ENCODE measurements around the gene BPI.
"Not testable (repeated sequence)": the region's sequence is repeated elsewhere in the genome, so short reads cannot be mapped to it uniquely, and the experiment has no call there.

BPI gene

DNA sequence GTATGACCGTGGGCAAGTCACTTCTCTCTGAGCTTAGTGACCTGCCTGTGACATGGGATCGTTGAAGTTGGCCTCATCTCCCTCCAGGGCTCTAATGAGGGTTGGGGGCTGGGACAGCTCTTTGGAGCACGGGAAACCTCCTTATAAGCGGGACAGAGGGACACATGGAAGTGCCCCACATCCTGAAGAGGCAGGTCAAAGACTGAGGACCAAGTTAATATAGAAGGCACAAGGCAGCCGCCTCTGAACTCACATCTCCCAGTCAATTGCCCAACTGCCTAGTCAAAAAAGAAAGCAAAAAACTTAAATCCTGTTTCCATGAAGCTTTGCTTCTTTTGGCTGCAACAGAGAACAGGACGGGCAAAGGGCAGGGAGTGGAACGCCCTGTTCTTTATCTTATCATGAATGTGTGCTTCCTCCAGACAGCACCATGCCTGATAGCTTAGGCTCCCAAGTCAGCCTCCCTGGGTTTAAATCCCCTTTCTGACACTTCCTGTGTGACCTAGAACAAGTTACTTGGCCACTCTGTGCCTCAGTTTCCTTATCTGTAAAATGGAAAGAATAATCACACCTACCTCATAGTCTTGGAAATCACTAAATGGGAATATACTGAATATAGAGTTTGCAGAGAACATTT, 69.4 kb downstream of the BPI start:
- Histone ChIP-seq H3K27me3 (ENCODE audit: insufficient read depth, low read length) (no peaks in the 10 kb centered on the region), H3K4me3 (ENCODE audit: low read length) (no peak overlapping the region), H3K4me1 (ENCODE audit: insufficient read depth, low read length) (peaks cover 3% of the 10 kb centered on the region; the same call in 1 of the 2 replicates), H3K9me3 (ENCODE audit: insufficient read depth, low read depth, low read length) (no peaks in the 10 kb centered on the region), H3K36me3 (ENCODE audit: insufficient read depth, low read length) (no peaks in the 10 kb centered on the region), H3K9ac (ENCODE audit: low read depth, low read length) (no peak overlapping the region), H3K27ac (ENCODE audit: low read depth, low read length) (no peak overlapping the region)
- 68% methylated on average over 7 of the region's 7 CpGs for WGBS

DNA sequence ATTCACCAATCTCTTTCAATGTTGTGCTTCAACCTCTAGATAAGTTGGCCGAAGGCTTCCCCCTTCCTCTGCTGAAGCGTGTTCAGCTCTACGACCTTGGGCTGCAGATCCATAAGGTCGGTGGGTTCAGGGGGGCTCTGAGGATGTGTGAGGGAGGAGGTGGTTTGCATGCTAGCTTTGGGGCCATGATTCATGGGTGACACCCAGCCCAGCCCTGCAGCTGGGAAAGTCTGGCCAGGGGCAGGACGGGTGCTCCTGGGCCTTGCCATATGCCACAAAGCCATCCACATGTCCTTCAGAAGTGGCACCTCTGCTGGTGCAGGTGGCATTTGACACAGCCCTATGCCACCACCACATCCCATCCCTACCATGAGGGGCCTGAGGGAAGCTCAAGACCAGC, 69.9 kb downstream of the BPI start:
- no peaks in the 10 kb centered on the region for H3K9me3 ChIP-seq (ENCODE audit: insufficient read depth, low read depth, low read length)
- no peaks in the 10 kb centered on the region for H3K36me3 ChIP-seq (ENCODE audit: insufficient read depth, low read length)
- H3K9ac ChIP-seq (ENCODE audit: low read depth, low read length): no peak overlapping the region
- no peaks in the 10 kb centered on the region for H3K27me3 ChIP-seq (ENCODE audit: insufficient read depth, low read length)
- no peak overlapping the region for H3K27ac ChIP-seq (ENCODE audit: low read depth, low read length)
- no peak overlapping the region for H3K4me3 ChIP-seq (ENCODE audit: low read length)
- 97% methylated on average over 5 of the region's 5 CpGs for WGBS
- H3K4me1 ChIP-seq (ENCODE audit: insufficient read depth, low read length): peaks cover 3% of the 10 kb centered on the region; the same call in 1 of the 2 replicates

DNA sequence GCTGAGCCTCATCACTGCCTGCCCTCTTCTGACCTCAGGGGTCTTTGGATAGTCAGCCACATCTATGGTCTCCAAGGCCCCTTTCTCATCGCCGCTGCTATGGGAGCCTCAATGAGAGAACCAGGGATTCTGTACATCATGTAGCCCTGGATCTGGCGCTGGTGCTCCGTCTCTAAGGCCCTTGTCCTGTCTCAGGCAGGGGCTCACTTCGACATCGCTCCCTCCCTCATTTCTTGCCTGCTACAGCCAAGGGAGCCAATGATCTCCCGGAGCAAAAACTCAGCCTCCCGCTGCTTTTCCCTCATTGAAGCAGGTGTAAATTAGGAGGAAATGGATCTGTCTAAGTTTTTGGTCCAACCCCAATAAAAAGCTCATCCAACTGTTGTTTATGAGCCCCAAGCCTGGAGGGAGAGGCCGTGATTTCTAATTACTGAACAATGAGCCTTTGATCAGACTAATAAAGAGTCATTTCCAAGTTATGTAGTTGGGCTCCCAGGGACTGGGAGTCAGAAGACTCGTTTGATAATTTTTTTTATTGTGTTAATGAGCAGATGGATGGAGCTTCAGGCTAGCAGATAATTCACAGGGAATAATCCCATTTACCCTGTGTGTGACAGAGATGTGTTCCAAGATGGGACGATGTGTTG, 73.2 kb downstream of the BPI start:
- 88% methylated on average over 11 of the region's 11 CpGs for WGBS
- Histone ChIP-seq H3K9me3 (ENCODE audit: insufficient read depth, low read depth, low read length) (no peaks in the 10 kb centered on the region), H3K27ac (ENCODE audit: low read depth, low read length) (no peak overlapping the region), H3K4me3 (ENCODE audit: low read length) (no peak overlapping the region), H3K4me1 (ENCODE audit: insufficient read depth, low read length) (no peaks in the 10 kb centered on the region), H3K36me3 (ENCODE audit: insufficient read depth, low read length) (no peaks in the 10 kb centered on the region), H3K9ac (ENCODE audit: low read depth, low read length) (no peak overlapping the region), H3K27me3 (ENCODE audit: insufficient read depth, low read length) (no peaks in the 10 kb centered on the region)

- H3K36me3 ChIP-seq (ENCODE audit: insufficient read depth, low read length); H3K27ac ChIP-seq (ENCODE audit: low read depth, low read length); H3K9me3 ChIP-seq (ENCODE audit: insufficient read depth, low read depth, low read length); H3K4me1 ChIP-seq (ENCODE audit: insufficient read depth, low read length); H3K27me3 ChIP-seq (ENCODE audit: insufficient read depth, low read length); H3K9ac ChIP-seq (ENCODE audit: low read depth, low read length); H3K4me3 ChIP-seq (ENCODE audit: low read length): not testable (repeated sequence)
- WGBS: no CpG with 5 or more reads among the region's 5 CpGs
These were observed 73.9 kb downstream of the BPI start for GRCh38 chr20:38377838-38378237.

DNA sequence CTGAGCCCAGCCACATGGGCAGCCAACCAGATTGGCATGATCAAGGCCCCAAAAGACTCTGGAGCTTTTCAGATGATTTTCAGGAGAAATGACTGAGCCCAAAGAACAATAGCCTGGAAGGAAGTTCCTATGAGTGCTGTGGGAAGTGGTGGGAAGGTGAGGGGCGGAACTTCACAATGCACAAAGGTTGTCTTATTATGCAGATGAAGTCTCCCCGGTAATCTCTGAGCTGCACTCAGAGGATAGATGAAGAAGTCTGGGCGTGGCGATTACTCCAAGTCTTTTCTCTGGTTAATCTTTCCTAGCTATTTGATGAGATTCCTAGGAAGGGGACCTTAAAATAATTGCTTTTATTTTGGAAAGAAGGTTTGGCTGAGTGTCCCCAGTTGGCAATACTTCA, 79.2 kb downstream of the BPI start:
- Histone ChIP-seq H3K9ac (ENCODE audit: low read depth, low read length) (no peak overlapping the region), H3K27ac (ENCODE audit: low read depth, low read length) (no peak overlapping the region), H3K4me1 (ENCODE audit: insufficient read depth, low read length) (0 out of 2 replicates have a peak, but pooled peaks cover 5% of the 10 kb centered on the region), H3K36me3 (ENCODE audit: insufficient read depth, low read length) (no peaks in the 10 kb centered on the region), H3K27me3 (ENCODE audit: insufficient read depth, low read length) (no peaks in the 10 kb centered on the region), H3K4me3 (ENCODE audit: low read length) (no peak overlapping the region), H3K9me3 (ENCODE audit: insufficient read depth, low read depth, low read length) (no peaks in the 10 kb centered on the region)
- WGBS: 64% methylated on average over 4 of the region's 4 CpGs

GRCh38 chr20:38386004-38386403, 82.0 kb downstream of the BPI start:
- 91% methylated on average over 8 of the region's 8 CpGs for WGBS
- Histone ChIP-seq H3K9me3 (ENCODE audit: insufficient read depth, low read depth, low read length) (no peaks in the 10 kb centered on the region), H3K4me1 (ENCODE audit: insufficient read depth, low read length) (0 out of 2 replicates have a peak, but pooled peaks cover 5% of the 10 kb centered on the region), H3K27me3 (ENCODE audit: insufficient read depth, low read length) (no peaks in the 10 kb centered on the region), H3K36me3 (ENCODE audit: insufficient read depth, low read length) (no peaks in the 10 kb centered on the region), H3K4me3 (ENCODE audit: low read length) (no peak overlapping the region), H3K27ac (ENCODE audit: low read depth, low read length) (no peak overlapping the region), H3K9ac (ENCODE audit: low read depth, low read length) (no peak overlapping the region)

GRCh38 chr20:38386851-38387250, 82.9 kb downstream of the BPI start:
- Histone ChIP-seq H3K36me3 (ENCODE audit: insufficient read depth, low read length) (no peaks in the 10 kb centered on the region), H3K27ac (ENCODE audit: low read depth, low read length) (no peak overlapping the region), H3K9ac (ENCODE audit: low read depth, low read length) (no peak overlapping the region), H3K27me3 (ENCODE audit: insufficient read depth, low read length) (no peaks in the 10 kb centered on the region), H3K9me3 (ENCODE audit: insufficient read depth, low read depth, low read length) (no peaks in the 10 kb centered on the region), H3K4me1 (ENCODE audit: insufficient read depth, low read length) (0 out of 2 replicates have a peak, but pooled peaks cover 5% of the 10 kb centered on the region), H3K4me3 (ENCODE audit: low read length) (no peak overlapping the region)
- WGBS: 93% methylated on average over 2 of the region's 2 CpGs

All from HUES64 (cell line).